HG03342 (cell line): ENCODE results near the gene POLR3GL.
A peak's percentile ranks its signal among the peaks of the same experiment; 100 is the strongest.

Experiments
- ATAC-seq: cut with Tn5 transposase; IDR thresholded peaks from one replicate; pipeline ENCODE4 v1.9.1; 2021; ENCODE audit warnings: mild to moderate bottlenecking, moderate library complexity; ENCODE audit not compliant: unreplicated experiment

POLR3GL gene

DNA sequence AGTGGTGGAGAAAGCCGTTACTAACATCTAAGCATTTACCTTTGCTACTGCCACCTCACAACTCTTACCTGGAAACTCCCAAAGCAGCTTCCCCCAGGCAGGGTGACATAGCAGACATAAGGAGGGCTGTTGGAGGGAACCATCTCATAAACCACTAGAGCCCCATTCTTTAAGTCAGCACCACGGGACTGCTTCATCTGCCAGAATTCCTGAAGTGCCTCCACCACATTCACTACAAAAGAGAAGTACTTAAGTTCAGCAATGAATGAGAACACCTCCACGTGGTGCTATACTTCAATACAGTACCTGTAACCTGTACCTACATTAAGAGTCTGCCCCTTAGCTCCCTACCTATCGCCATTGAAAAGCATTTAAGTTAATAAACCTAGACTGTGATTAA lies 16.9 kb upstream of the POLR3GL start:
- ATAC-seq: no peak

DNA sequence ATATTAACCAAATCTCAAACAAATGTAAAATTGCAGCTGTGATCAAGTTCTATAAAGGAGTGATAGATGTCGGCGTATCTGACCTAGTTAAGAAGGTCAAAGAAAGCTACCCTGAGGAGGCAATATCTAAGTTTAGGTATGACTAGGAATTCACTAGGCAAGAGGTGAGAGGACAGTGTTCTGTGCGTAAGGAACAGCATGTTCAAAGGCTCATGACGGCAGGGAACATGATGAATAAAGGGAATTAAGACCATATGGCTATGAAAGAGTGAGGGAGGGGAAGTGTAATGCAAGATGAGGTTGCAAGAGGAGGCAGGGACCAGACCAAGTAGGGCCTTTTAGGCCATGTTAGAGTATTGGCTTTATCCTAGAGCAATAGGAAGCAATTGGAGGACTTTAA lies 15.3 kb upstream of the POLR3GL start:
- ATAC-seq: no peak

DNA sequence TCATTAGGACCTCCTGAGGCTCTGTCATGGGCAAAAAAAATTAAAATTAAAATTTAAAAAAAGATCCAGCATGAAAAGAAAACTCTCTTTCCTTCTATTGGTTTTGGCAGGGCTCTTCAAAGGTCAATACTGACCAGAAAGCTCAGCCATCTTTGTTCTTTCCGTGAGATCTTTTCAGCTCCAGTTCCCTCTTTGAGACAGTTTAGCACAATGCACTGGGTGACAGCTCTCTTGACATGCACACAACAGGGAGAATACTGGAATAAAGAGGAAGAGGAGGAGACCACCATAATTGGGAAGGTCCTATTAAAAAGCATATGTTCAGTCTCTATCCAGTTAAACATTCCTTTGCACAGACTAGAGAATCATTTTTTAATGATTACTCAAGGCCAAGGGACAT lies 13.0 kb upstream of the POLR3GL start:
- no peak for ATAC-seq

DNA sequence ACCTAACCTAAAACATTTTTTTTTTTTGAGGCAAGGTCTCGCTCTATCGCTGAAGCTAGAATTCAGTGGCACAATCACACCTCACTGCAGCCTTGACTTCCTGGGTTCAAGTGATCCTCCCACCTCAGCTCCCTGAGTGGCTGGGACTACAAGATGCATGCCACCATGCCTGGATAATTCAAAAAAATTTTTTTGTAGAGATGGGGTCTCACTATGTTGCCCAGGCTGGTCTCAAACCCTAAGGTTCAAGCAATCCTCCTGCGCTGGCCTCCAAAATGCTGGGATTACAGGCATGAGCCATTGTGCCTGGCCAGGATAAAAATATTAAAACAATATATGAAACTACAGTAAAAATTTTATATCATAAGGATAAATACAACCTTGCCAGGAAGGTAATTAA lies 11.6 kb upstream of the POLR3GL start:
- no peak for ATAC-seq

DNA sequence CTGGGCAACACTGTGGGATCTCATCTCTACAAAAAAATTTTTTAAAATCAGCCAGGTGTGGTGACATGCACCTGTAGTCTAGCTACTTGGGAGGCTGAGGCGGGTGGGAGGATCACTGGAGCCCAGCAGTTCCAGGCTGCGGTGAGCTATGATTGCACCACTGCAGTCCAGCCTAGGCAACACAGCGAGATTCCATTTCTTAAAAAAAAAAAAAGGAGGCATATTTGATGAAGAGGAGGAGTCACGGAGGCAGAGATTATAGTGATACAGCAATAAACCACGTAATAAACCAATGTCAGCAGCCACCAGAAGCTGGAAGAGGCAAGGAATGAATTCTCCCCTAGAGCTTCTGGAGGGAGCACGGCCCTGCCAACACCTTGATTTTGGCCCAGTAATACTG lies 10.6 kb upstream of the POLR3GL start:
- no peak for ATAC-seq

DNA sequence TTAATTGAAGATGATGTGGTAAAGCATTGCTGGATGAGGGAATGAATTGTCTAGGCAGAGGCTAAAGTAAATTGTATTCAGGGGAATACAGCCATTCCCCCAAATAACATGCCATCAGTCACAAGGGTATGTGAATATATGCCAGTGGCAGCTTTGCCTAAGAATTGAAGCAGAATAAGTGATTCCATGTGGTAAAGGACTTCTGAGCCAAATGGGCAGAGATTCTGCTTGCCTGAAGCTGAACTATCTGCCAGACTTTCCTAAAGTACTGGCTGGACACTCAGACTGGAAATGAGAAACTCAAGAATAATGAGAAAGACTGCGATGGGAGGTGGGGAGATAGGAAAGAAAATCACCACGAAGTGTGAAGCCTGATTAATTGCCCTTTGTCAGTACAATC lies 9.1 kb upstream of the POLR3GL start:
- ATAC-seq: no peak

DNA sequence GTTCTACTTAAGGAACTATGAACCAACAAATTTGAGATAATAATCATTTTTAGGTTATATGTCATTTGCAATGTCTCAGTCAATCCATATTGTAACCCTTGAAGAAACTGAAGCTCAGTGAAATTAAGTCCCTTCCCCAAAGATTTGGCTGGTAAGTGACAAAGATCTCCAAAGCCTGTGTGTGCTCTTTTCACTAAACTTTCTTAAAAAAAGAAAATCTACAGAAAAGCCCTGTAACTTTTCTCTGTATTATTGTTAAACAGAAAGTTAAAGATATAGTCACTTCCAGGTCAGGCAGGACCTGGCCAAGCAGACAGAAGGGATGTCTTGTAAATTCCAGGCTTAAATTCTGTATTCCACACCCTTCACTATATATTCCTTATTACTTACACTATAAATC lies 8.1 kb upstream of the POLR3GL start:
- ATAC-seq: no peak

DNA sequence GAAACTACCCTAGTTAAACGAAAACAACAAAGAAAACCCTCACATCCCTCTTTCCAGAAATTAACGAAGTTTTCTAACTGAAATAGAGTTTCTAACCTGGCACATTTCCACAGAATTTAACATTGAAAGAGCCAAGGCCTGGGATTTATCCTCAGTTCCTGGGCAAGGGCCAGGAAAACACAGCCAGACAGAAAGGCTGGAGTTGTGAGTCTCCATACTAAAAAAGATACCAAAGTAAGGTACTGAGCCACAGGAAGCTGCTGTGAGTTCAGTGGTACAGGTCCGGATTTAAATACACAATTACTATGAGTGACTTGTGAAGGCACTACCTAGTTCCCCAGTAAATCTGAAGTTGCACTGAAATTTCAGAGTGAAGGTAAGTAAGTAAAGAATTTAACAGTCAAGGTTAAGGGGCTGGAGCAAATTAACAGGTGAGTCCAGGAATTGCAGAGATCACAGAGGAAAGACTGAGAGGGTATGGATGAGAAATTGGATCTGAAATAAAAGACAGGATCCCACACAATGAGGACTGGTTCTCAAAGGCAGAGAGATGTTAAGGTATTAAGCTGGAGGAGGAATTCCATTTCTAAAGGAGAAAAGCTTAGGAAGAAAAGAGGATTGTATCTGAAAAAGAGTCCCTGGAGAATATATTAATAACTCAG lies 7.6 kb upstream of the POLR3GL start:
- no peak for ATAC-seq

DNA sequence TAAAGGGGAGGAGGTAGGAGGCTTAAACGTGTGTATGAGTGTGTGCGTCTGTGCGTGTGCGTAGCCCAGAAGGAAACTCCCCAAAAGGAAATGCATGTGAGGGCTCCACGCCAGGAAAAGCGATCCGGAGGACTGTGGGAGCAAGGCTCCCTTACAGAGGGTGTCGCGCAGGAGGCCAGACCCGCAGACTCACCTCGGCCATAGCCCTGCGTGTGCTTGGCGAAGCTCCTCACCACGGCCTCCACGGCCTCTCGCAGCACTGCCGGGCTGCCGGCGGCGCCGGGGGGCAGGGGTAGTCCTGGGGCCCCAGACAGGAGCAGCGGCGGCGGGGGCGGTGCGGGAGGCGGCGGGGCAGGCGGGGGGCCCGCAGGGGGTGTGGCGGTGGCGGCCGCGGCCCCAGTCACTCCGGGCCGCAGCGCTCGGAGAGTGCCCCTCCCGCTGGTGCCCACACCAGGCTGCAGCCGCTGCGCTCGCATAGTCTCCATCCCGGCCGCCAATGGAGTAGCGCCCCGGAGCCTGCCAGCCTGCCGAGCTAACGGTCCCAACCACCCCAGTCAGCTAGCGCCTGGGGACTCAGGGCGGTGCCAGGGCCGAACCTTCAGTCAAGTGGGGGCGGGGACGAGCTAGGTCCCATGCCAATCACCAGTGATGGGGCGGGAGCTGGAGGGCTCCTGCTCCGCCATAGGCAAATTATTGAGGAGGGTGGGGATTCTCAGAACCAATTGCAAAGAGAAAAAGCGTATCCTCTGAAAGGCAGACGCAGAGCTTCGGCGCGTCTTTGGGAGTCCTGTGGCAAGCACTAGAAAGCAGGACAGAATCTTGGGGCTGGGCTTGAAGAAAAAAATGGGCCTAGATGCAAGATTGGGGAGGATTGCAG lies 6.8 kb upstream of the POLR3GL start, which contains the start of gene LIX1L:
LIX1L (minus strand) TSS at position 575 of the 877 bp plus-strand sequence; CDS start at position 485, 90 bp downstream.
- peak; percentile 89 for ATAC-seq

DNA sequence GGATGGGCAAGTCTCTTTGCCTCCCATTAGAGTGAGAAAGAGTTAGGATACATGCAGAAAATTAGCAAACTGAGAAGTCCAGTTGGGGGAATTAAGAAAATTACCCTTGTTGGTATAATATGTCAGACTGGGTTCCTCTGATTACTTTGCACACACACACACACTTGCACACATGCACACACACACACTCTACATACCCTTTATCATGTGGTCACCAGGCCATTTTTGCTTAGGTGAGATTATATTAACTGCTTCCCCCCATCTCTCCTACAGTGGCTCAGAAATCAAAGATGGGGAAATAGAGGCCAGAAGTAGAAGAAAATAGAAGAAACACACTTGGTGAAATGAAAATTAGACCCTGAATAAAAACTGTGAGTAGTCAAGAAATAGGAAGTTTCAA lies 5.8 kb upstream of the POLR3GL start:
- ATAC-seq: no peak

DNA sequence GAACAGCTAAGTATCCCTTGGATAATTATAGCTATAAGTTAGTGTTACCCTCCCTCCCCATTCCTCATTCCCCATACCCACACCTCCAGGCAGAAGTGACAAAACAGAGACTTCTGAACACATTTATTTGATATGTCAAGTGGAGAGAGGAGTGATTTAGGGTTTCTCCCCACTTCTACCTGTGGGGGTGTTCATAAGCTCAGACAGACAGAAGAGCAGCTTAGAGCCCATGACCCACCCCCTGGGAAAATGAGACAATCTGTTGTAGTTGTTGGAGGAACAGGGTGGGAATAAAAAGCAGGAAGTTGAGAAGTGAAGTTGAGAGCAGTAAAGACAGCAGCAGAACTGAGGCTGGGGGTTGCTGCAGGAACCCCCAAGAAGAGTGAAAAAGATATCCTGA lies 5.2 kb upstream of the POLR3GL start:
- no peak for ATAC-seq

DNA sequence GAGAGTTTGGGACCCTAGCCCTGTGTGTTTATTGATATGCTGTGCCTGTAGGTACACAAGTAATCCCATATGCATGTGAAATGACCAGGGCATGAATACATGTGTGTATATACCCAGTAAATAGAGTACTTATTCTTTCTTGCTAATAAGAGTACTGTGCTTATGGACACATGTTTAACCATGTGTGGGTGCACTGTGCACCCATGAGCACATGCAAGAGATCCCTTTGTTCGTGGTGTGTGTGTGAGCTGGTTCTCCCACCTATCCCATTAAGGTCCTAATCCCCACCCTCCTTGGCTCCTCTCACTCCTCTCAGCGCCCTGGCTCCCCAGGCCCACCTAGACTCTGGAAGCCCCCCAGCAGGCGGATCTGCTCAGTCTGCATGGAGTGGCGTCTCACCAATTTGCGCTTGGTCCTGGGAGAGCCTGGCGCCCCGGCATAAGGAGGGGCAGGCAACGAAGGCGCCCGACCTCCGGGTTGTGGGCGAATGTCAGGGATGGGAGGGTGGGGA lies 4.5 kb upstream of the POLR3GL start:
- ATAC-seq: no peak

DNA sequence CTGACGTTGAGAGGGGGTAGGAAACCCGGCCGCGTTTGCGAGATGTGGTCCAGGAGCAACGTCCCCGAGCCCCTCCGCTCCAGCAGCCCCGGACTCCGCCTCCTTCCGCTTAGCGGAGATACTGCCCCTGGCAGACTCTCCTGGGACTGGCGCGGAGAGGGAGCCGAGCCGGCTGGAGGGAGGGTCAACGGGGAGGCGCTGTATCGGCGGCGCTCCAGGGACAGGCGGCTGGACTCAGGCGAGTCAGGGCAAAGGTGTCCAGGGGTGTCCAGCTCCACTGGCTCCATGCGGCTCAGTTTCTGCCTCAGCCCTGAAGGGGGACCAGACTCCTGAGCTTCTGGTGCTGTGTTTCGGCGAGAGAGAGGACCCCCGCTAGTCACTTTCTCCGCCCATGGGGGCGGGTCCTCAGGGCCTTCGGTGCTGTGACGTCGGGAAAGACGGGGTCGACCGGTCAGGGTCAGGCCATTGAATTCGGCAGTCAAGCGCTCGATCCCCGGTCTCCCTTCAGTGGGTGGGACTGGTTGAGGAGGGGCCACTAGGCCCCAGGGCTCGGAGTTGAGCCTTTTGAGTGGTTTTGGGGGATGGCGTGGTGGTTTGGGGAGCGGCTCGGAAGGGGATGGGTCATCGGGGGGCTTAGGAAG lies 3.9 kb upstream of the POLR3GL start:
- ATAC-seq: no peak

DNA sequence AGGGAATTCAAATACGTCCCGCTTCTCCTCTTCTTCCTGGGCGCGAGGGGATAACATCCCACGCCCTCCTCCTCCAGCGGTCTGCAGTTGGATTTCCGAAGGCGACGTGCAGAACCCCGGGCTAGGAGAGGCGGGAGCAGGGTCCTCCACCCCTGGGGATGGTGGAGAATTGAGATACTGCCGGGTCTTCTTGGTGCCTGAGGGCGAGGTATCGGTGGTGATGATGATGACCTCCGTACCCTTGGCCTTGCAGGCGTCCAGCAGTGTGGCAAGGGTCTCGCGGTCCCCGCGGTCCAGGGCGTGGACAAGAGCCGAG lies 3.4 kb upstream of the POLR3GL start:
- no peak for ATAC-seq

DNA sequence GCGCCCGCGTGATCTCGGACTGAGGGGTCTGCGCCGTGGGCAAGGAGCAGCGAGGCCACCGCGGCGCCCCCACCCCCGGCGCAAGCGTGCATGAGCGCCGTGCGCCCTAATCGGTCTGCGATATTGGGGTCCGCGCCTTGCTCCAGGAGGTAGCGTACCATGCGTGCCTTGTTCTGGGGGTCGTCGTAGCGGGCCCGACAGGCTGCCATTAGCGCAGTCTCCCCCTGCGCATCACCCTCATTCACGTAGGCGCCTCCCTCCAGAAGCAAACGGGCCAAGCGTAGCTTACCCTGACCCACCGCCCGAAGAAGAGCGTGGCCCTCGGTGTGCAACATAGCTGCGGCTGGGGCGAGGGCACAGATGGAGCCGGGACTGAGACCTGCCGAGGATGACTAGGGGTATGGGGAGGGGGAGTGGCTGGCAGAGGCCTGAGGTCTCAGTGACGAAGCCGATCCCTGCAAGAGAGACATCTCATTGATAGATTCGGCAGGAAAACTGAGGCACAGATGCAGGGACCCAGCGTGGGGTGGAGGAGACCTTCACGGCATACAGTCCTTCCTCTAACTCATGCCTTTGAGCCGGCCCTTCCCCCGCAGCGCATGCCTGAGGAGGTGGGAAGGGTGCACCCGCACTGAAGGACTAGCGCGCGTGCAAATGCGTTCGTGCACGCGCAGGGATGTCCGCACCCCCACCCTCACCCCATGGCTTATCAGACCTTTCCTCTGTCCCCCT lies 2.9 kb upstream of the POLR3GL start:
- ATAC-seq: no peak

DNA sequence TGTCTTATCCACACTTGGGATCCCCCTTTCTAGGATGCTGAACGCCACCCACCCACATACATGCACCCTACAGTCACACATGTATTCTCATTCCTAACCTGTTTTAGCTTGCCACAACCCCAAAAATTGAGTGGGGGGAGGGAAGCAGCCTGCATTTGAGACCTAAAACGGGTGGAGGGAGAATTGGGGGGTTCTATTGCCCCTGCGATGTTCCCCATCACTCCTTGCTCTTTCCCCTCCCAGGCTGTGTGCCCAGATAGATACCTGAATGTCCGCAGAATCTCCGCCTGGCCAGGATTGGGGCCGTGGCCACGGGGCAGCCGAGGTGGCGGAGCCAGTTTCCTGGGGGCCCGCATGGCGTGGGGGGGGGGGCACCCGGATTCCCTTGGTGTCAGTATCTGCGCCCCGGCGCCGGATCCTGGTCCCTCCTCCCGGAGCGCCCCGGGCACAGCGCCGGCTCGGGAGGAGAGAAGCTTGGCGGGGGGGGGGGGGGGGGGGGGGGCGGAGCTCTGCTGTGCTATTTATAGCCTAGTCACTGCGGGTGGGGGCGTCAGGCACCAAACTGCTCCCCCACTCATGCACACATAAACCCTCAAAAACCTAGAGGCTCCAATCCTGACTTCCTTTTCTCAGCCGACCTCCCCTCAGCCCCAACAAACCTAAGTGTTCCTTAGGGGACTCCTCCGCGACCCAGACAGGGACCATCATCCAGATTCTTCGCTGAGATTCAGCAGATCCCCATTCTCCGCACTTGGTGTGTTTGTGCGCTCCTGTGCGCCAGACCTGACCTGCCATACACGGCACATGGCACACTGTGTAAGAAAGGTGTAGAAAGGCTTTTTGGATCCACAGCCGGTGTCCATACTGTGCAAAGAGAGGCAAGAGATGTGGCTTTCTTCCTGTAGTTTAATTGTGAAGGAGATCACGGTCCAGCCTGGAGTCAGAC lies 2.1 kb upstream of the POLR3GL start:
- ATAC-seq: no peak

DNA sequence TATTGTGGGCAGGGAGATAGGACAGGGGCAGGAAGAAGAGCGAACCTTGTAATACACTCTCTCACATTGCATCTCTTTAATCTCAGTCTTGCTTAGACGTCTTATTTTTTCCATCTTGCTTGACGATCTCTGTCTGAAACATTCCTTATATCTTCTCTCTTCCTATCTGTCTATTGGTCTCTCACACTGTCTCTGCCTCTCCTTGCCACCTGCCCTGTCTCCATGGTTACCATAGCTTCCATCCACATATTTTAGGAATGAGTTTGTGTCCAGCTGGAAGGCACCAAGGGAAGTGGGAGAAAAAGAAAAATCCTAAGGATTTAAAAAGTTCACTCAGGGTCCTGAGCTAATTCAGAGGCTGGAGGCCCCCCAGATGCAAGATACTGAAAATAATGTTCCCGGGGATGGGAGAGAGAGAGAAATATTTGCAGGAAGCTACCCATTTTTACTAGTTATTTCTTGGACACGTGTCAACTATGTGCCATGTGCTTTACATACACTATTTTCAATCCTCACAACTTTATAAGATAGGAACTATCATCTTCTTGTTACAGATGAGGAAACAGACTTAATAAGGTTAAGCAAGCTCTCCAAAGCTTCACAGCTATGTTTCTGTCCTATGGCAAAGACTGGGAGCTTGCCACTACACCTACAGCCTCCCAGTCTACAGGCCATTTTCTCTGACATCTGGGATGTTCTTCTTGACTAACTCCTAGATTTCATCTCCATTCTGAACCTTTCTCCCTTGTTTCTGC lies 1.0 kb upstream of the POLR3GL start:
- ATAC-seq: no peak

DNA sequence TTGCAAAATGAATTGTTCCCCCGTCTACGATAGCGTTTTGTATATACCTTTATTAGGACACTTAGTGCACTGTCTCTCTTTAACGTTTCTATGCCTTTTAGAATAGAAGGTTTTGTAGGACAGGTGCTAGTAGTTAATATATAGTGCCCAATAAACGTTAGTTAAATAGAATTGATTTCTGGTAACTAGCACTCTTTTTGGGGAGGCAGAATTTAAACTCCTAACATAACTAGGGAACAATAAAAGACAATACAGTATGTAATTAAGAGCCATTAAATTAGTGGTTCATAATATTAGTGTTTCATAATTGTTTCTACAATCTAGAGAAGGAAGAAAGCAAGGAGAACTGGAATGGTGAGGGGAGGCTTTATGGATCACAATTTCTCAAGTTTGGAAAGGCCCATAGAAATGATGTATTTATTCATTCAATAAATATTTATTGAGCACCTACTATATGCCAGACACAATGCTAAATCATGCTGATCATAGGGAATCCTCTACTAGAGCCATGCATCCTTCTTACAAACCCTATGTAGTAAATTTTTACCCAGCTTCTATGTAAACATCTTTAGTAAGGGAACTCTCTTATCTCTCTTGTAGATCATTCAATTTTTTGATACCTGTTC lies 742 bp downstream of the POLR3GL start:
- no peak for ATAC-seq

DNA sequence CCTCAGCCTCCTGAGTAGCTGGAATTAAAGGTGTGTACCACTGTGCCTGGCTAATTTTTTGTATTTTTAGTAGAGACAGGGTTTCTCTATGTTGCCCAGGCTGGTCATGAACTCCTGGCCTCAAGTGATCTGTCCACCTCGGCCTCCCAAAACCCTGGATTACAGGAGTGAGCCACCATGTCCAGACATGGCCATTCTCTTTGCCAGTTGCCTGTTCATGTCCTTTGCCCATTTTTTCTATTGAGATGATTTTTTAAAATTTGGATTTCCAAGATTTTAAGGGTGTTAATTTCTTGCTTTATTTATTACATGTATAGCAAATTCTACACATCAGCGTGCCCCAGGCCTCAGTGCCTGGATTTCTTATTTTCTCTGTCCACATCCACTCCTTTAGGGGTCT lies 2.8 kb downstream of the POLR3GL start:
- no peak for ATAC-seq
